GM18873 (cell line): ENCODE results near the gene ELF1.
"Not testable (repeated sequence)": the region's sequence is repeated elsewhere in the genome, so short reads cannot be mapped to it uniquely, and the experiment has no call there.

Source experiments
- ATAC-seq: cut with Tn5 transposase; IDR thresholded peaks from one replicate; pipeline ENCODE4 v1.9.1; 2021; ENCODE audit warnings: mild to moderate bottlenecking, moderate library complexity, moderate number of reproducible peaks; ENCODE audit not compliant: unreplicated experiment, low FRiP score

Gene ELF1

GRCh38 chr13:41048640-41049039, 29.5 kb upstream of the ELF1 start:
- no peak for ATAC-seq

- not testable (repeated sequence) for ATAC-seq
Observed at GRCh38 chr13:41042419-41042818, 23.3 kb upstream of the ELF1 start.

GRCh38 chr13:41040584-41041334, 21.6 kb upstream of the ELF1 start:
- ATAC-seq = no peak

GRCh38 chr13:41039746-41040145, 20.6 kb upstream of the ELF1 start:
- ATAC-seq = no peak

DNA sequence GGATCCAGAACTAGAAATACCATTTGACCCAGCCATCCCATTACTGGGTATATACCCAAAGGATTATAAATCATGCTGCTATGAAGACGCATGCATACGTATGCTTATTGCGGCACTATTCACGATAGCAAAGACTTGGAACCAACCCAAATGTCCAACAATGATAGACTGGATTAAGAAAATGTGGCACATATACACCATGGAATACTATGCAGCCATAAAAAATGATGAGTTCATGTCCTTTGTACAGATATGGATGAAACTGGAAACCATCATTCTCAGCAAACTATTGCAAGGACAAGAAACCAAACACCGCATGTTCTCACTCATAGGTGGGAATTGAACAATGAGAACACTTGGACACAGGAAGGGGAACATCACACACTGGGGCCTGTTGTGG, 17.4 kb upstream of the ELF1 start:
- ATAC-seq = not testable (repeated sequence)

DNA sequence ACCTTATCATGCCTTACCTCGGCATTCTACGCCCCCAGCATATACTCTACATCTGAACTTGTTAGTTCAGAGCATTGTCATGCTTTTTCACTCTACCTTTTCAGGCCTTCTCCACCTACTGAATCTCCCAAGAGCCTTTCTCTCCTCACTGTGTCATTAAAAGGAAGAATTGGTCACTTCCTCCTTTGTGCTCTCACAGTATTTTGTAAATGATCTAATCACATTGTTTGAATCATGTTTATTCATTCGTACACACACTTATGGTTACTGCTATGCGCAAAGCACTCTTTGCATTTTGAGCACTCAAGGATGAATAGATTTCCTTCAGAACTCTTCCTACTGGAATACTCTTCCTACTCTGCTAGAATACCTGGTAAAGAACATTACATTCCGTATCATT, 15.8 kb upstream of the ELF1 start:
- no peak for ATAC-seq

GRCh38 chr13:41034382-41034781, 15.3 kb upstream of the ELF1 start:
- no peak for ATAC-seq

DNA sequence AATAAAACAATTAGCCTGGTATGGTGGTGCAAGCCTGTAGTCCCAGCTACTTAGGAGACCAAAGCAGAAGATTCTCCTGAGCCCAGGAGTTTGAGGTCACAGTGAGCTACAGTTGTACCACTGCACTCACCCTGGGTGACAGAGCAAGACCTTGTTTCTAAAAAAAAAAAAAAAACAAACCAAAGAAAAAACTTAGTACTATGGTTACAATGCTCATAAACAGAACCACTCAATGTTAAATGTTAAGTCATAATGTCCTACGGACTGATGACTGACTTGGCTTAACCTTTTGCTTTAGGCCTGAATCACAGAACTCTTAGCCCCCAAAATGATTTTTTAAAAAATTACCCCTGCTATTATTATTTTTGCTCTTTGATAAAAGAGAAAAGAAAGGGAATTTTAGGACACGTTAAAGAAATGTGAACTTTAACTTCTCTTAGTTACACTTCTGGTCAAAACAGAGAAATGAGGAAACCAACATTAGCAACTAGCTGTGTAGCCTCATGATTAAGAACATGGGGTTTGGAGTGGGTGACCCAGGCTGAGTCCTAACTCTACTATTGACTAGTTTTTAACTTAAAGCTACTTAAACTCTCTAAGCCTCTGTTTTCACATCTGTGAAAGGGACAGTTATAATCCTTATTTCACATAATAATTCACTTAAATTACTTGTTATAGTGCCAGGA, 13.7 kb upstream of the ELF1 start:
- no peak for ATAC-seq

- no peak for ATAC-seq
Observed at GRCh38 chr13:41029629-41030028, 10.5 kb upstream of the ELF1 start.

DNA sequence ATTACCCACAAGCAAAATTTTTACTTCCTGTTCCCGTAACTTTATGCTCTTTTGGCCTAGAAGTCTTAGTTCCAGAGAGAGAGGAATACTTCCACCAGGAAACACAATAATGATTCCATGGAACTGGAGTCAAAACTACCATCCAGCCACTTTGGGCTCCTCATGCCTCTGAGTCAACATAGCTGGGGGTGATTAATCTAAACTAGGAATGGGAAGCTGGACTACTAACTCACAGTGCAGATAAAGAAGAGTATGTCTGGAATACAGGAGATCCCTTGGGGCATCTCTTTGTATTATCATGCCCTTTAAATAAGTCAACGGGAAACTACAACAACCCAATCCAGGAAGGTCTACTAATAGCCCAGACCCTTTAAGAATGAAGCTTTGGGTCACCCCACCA, 8.9 kb upstream of the ELF1 start:
- no peak for ATAC-seq

- no peak for ATAC-seq
Observed at GRCh38 chr13:41026788-41027187, 7.7 kb upstream of the ELF1 start.

GRCh38 chr13:41025518-41025917, 6.4 kb upstream of the ELF1 start:
- ATAC-seq = no peak

- ATAC-seq = no peak
Observed at GRCh38 chr13:41019578-41020347, 647 bp upstream of the ELF1 start.

- no peak for ATAC-seq
Observed at GRCh38 chr13:41018602-41018948, 541 bp downstream of the ELF1 start.

- no peak for ATAC-seq
Observed at GRCh38 chr13:41017817-41018601, 1.1 kb downstream of the ELF1 start.

DNA sequence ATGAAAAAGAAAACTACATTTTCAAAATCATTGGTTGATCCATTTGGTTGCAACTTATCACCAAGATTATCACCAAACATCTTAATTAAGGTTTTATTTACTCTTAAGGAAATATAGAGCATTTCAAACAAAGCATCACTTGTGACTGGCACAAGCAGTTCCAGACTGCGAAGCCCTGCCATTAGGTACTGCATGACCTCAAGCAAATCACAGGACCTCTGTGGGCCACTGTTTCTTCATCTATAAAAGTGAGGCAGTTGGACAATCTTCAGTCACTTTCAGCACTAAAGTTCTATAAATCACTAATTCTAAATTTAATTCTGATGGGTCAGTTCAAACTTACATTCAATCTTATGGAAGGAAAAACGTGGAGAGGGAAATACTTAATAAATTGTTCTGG, 2.0 kb downstream of the ELF1 start:
- no peak for ATAC-seq

DNA sequence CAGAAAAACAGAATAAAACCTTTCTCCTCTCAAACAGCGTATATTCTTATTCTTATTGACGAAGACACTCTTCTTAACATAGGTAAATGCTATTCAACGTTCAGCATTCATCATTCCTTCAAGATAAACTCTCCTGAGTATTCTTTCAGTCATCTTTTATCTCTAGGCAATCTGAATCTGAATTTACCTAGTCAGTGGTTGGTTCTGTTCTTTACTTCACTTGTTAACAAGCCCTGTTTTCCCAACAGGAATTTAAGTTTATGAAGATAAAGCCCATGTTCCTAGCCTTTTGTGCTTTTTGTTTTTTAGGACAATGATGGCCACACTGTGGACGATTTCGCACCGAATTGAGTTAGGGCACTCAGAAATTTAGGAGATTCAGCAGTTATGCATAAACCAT, 3.2 kb downstream of the ELF1 start:
- no peak for ATAC-seq

DNA sequence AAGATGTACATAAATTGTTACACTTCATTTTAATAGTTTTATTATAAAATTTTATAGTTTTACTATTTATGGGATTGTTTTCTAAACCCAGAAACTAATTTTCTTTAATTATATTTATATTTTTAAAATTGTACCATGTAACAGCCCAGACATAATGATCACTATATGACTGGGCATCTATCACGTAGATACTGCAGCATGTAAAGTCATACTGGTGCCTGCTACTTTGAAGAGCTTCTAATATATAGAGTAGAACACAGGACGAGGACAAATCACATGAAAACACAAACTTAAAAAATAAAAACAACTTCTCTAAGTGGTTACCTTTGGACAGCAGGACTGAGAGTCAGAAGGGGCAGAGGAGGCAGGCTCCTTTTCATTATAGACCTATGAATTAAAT, 5.3 kb downstream of the ELF1 start:
- ATAC-seq = no peak

- no peak for ATAC-seq
Observed at GRCh38 chr13:41012536-41012935, 6.6 kb downstream of the ELF1 start.

- ATAC-seq = no peak
Observed at GRCh38 chr13:41011382-41011956, 7.6 kb downstream of the ELF1 start.
